Endothelial cell of umbilical vein (primary cell): ENCODE data around the gene CACNA1C. TPM values are rescaled to one million over a fixed set of nuclear protein-coding genes. Genes with fewer than 3 reads are reported as not detected.

ENCODE experiments used
- BruUV-seq: library from RNA; stranded (reverse); fragments of 400-500 nt; replicated peaks from 2 replicates; lab custom pipeline; 2021; lab: Mats Ljungman, UMichigan
- CTCF ChIA-PET: fragments of 300-600, 350-600 bp; sonication (Branson Sonifier 250); formaldehyde crosslinking; loops from one replicate; lab custom pipeline; 2021; ENCODE audit warnings: antibody characterized with exemption, inconsistent platforms; lab: Charles Lee
- POLR2A ChIA-PET: fragments of 300-600, 350-600 bp; sonication (Branson Sonifier 250); formaldehyde crosslinking; loops from one replicate; lab custom pipeline; 2021; ENCODE audit warnings: antibody characterized with exemption, inconsistent platforms; lab: Charles Lee
- DNase-seq: peaks from one replicate; pipeline ENCODE4 v3.0.0-alpha.2; 2011; ENCODE audit warnings: low read depth, low spot score
- FAIRE-seq: peaks from 2 replicates; lab custom pipeline; 2011; peaks lifted over from hg19 to GRCh38; lab: Jason Lieb, UNC
- H2AFZ ChIP-seq: 2 replicates; pipeline ENCODE4 v1.6.0; 2012; ENCODE audit warnings: low read depth, low read length, control low read depth, inconsistent platforms
- H3K27ac ChIP-seq: 2 replicates; pipeline ENCODE4 v1.5.1; 2011; ENCODE audit warnings: low read depth, mild to moderate bottlenecking, control low read depth, low read length, moderate library complexity; ENCODE audit not compliant: insufficient read depth
- H3K27me3 ChIP-seq, 2 experiments: 2 replicates each; pipeline versions ENCODE4 v1.6.0 to v1.6.1; 2011; ENCODE audit warnings: low read length in 2 of 2, mixed read lengths in 1 of 2; ENCODE audit not compliant: control insufficient read depth in 2 of 2, insufficient read depth in 2 of 2
- H3K36me3 ChIP-seq, 2 experiments: 2 replicates in 1 of 2; 3 replicates in 1 of 2; pipeline ENCODE4 v1.5.1; 2011; ENCODE audit warnings: low read length in 2 of 2, mild to moderate bottlenecking in 1 of 2, moderate library complexity in 1 of 2; ENCODE audit not compliant: control insufficient read depth in 2 of 2, insufficient read depth in 2 of 2; ENCODE audit errors: extremely low read depth in 1 of 2
- H3K4me1 ChIP-seq: 3 replicates; pipeline ENCODE4 v1.5.1; 2011; ENCODE audit warnings: mild to moderate bottlenecking, low read length; ENCODE audit not compliant: control insufficient read depth, insufficient read depth; ENCODE audit errors: extremely low read depth
- H3K4me2 ChIP-seq: 2 replicates; pipeline ENCODE4 v1.6.1; 2011; ENCODE audit warnings: low read length, control low read depth, mixed read lengths; ENCODE audit not compliant: insufficient read depth
- H3K4me3 ChIP-seq, 3 experiments: fragments of 200-600 bp in 1 of 3; sonication (generic), shearing (Covaris generic) in 1 of 3; replicated peaks in 1 of 3; 2 replicates each; pipeline ENCODE4 v1.5.1; 2011 to 2016; ENCODE audit warnings: control low read depth in 3 of 3, low read length in 3 of 3, mild to moderate bottlenecking in 2 of 3, inconsistent platforms in 1 of 3, low read depth in 1 of 3, moderate library complexity in 1 of 3; ENCODE audit not compliant: insufficient read depth in 1 of 3
- H3K79me2 ChIP-seq: 2 replicates; pipeline ENCODE4 v1.6.0; 2012; ENCODE audit warnings: low read length, inconsistent platforms; ENCODE audit not compliant: control insufficient read depth, insufficient read depth
- H3K9ac ChIP-seq: replicated peaks from 2 replicates; pipeline ENCODE3; 2011; ENCODE audit warnings: low read length, control low read depth; ENCODE audit not compliant: insufficient read depth; ENCODE audit errors: extremely low read depth
- H3K9me1 ChIP-seq: replicated peaks from 3 replicates; pipeline ENCODE4 v1.6.0; 2011; ENCODE audit warnings: mild to moderate bottlenecking, low read length; ENCODE audit not compliant: control insufficient read depth, insufficient read depth; ENCODE audit errors: extremely low read depth
- H3K9me3 ChIP-seq: replicated peaks from 2 replicates; pipeline ENCODE4 v1.5.1; 2012; ENCODE audit warnings: low read length, inconsistent platforms; ENCODE audit not compliant: control insufficient read depth, insufficient read depth
- H4K20me1 ChIP-seq: replicated peaks from 2 replicates; pipeline ENCODE3; 2011; ENCODE audit warnings: mild to moderate bottlenecking, low read length; ENCODE audit not compliant: control insufficient read depth, insufficient read depth; ENCODE audit errors: extremely low read depth
- CTCF ChIP-seq, 2 donors: IDR thresholded peaks; 1 replicate in 1 of 2; 2 replicates in 1 of 2; pipeline ENCODE4 v1.5.1; 2011; ENCODE audit warnings: low read length in 2 of 2, mild to moderate bottlenecking in 2 of 2, moderate library complexity in 2 of 2, control low read depth in 1 of 2, inconsistent platforms in 1 of 2, low read depth in 1 of 2; ENCODE audit not compliant: insufficient read depth in 1 of 2; ENCODE audit errors: extremely low read depth in 1 of 2
- EZH2 ChIP-seq: IDR thresholded peaks from 2 replicates; pipeline ENCODE4 v1.6.1; 2012; ENCODE audit warnings: borderline replicate concordance, low read depth, mild to moderate bottlenecking, moderate library complexity, low read length, inconsistent platforms; ENCODE audit not compliant: severe bottlenecking
- FOS ChIP-seq: IDR thresholded peaks from 2 replicates; pipeline ENCODE4 v1.6.1; 2011; ENCODE audit warnings: mild to moderate bottlenecking, low read length, moderate library complexity, borderline replicate concordance; ENCODE audit not compliant: insufficient read depth
- GATA2 ChIP-seq: IDR thresholded peaks from 2 replicates; pipeline ENCODE4 v1.7.0; 2011; ENCODE audit warnings: low read depth, mild to moderate bottlenecking, moderate library complexity, mixed read lengths, low read length; ENCODE audit not compliant: insufficient read length, insufficient read depth
- JUN ChIP-seq: IDR thresholded peaks from 2 replicates; pipeline ENCODE4 v1.6.1; 2011; ENCODE audit warnings: borderline replicate concordance, low read depth; ENCODE audit not compliant: insufficient read length, insufficient read depth
- MYC ChIP-seq: IDR thresholded peaks from one replicate; pipeline ENCODE4 v1.6.1; 2011; ENCODE audit warnings: mild to moderate bottlenecking, low read depth, low read length
- POLR2A ChIP-seq: IDR thresholded peaks from 2 replicates; pipeline ENCODE4 v1.6.1; 2012; ENCODE audit warnings: low read depth, mild to moderate bottlenecking, control low read depth, low read length
- POLR2AphosphoS5 ChIP-seq: IDR thresholded peaks from 2 replicates; pipeline ENCODE4 v1.6.1; 2012; ENCODE audit warnings: low read depth, mild to moderate bottlenecking, control low read depth, low read length, moderate library complexity; ENCODE audit not compliant: insufficient read depth
- dilution Hi-C: fragments of 300-500 bp; cut with MboI; formaldehyde crosslinking; loops from one replicate; pipeline ENCODE4 v1.15.0; 2019; ENCODE audit warnings: low sequenced_read_pairs; ENCODE audit not compliant: extremely low pct_ligation_motif_present
- intact Hi-C: fragments of 100-400 bp; cut with micrococcal nuclease; formaldehyde crosslinking; loops from one replicate; pipeline ENCODE4 v1.10.0; 2022
- polyA plus RNA-seq, 4 experiments: library from polyadenylated mRNA; depleted of rRNA in 3 of 4; stranded (reverse) in 3 of 4; unstranded in 1 of 4; fragments of >200 nt; gene quantifications; 2 replicates each; pipeline versions ENCODE4 v1.2.1 to v1.2.3, GENCODE V29; 2011 to 2012; ENCODE audit warnings: missing spikeins in 1 of 4
- total RNA-seq: library from RNA; stranded (reverse); gene quantifications from 2 replicates; pipeline ENCODE4 v1.2.3, GENCODE V29; 2021
- TF ChIP-seq, protein P1 (sequence below): IDR thresholded peaks from 2 replicates; pipeline ENCODE4 v1.6.1; 2011; ENCODE audit not compliant: insufficient read depth, insufficient read length

The CACNA1C gene
- total and polyA plus RNA-seq, 2 donors (not counting 3 experiments of a cell fraction or from before 2014, with no cell fraction given): not detected

GRCh38 chr12:2526371-2526770 lies 473.6 kb downstream of the CACNA1C start:
- CTCF ChIA-PET: no interaction called here
- Histone ChIP-seq H3K27ac (no peak overlapping the region), H3K9ac (no peak overlapping the region), H3K9me3 (peaks cover 2% of the 10 kb centered on the region), H2AFZ (no peak overlapping the region), H3K4me3 (no peak overlapping the region), H3K4me2 (no peak overlapping the region), H3K9me1 (no peaks in the 10 kb centered on the region), H3K27me3 (no peaks in the 10 kb centered on the region), H3K36me3 (no peaks in the 10 kb centered on the region), H3K79me2 (no peaks in the 10 kb centered on the region), H4K20me1 (no peaks in the 10 kb centered on the region), H3K4me1 (no peaks in the 10 kb centered on the region)
- intact Hi-C loops (no loop called here), dilution Hi-C loops (no loop called here)
- TF ChIP-seq JUN (no peak), POLR2AphosphoS5 (no peak), POLR2A (no peak), GATA2 (no peak), MYC (no peak), FOS (no peak), CTCF (IDR thresholded peaks at IDR 0.05; ENCODE audit: extremely low read depth in 1 of 2, insufficient read depth in 1 of 2, low read depth in 1 of 2, low read length in 2 of 2) (no peak), EZH2 (no peak)
- TF ChIP-seq, protein P1, sequence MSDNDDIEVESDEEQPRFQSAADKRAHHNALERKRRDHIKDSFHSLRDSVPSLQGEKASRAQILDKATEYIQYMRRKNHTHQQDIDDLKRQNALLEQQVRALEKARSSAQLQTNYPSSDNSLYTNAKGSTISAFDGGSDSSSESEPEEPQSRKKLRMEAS: no peak
- no peak for DNase-seq
- POLR2A ChIA-PET: no interaction called here
- FAIRE-seq: no peak
- no TSS peak for BruUV-seq
